Calu3 (cell line): ENCODE results near the gene CACNA1E. TPM values are rescaled to one million over a fixed set of nuclear protein-coding genes. Genes with fewer than 3 reads are reported as not detected.

ENCODE experiments used
- BruUV-seq: library from RNA; stranded (reverse); fragments of 400-500 nt; replicated peaks from 2 replicates; lab custom pipeline; 2021; lab: Mats Ljungman, UMichigan
- CTCF ChIA-PET: fragments of 300-600 bp; sonication (Branson Sonifier 250); formaldehyde crosslinking; loops from one replicate; lab custom pipeline; 2022; ENCODE audit warnings: antibody characterized with exemption; lab: Charles Lee
- DNase-seq: peaks from one replicate; pipeline ENCODE4 v3.0.0; 2022
- H3K27ac Mint-ChIP-seq: one replicate; pipeline ENCODE4 v1.8.0; 2022; ENCODE audit warnings: mixed read lengths; ENCODE audit not compliant: unreplicated experiment
- H3K27me3 Mint-ChIP-seq: one replicate; pipeline ENCODE4 v1.8.0; 2022; ENCODE audit warnings: mixed read lengths; ENCODE audit not compliant: unreplicated experiment
- H3K36me3 Mint-ChIP-seq: one replicate; pipeline ENCODE4 v1.8.0; 2022; ENCODE audit warnings: mild to moderate bottlenecking, moderate library complexity, mixed read lengths; ENCODE audit not compliant: insufficient read depth, unreplicated experiment
- H3K4me1 Mint-ChIP-seq: one replicate; pipeline ENCODE4 v1.8.0; 2022; ENCODE audit warnings: mild to moderate bottlenecking, low read depth, mixed read lengths; ENCODE audit not compliant: unreplicated experiment
- H3K4me3 Mint-ChIP-seq: one replicate; pipeline ENCODE4 v1.8.0; 2022; ENCODE audit warnings: mild to moderate bottlenecking, low read depth, moderate library complexity, mixed read lengths; ENCODE audit not compliant: unreplicated experiment
- H3K9me3 Mint-ChIP-seq: one replicate; pipeline ENCODE4 v1.8.0; 2022; ENCODE audit warnings: low read depth, mixed read lengths; ENCODE audit not compliant: unreplicated experiment
- CTCF ChIP-seq: fragments of 200-600 bp; IDR thresholded peaks from one replicate; pipeline ENCODE4 v1.8.0; 2022; ENCODE audit warnings: antibody characterized with exemption; ENCODE audit not compliant: unreplicated experiment
- intact Hi-C: fragments of 100-400 bp; cut with micrococcal nuclease; formaldehyde crosslinking; loops from one replicate; pipeline ENCODE4 v1.10.0; 2022; ENCODE audit not compliant: unreplicated experiment
- total RNA-seq: library from RNA; stranded (reverse); gene quantifications from 2 replicates; pipeline ENCODE4 v1.2.3, GENCODE V29; 2022

Gene CACNA1E
- total RNA-seq, 1 experiment from 2014 or later, result not detected

- intact Hi-C loops, result no loop called here
- Mint-ChIP-seq H3K4me1 (no peaks in the 10 kb centered on the region), H3K9me3 (no peaks in the 10 kb centered on the region), H3K27ac (no peak overlapping the region), H3K36me3 (no peaks in the 10 kb centered on the region), H3K4me3 (no peak overlapping the region), H3K27me3 (peaks cover 62% of the 10 kb centered on the region)
- CTCF ChIA-PET, result no interaction called here
- BruUV-seq, result no TSS peak
- TF ChIP-seq CTCF, result no peak
- no peak for DNase-seq
These were observed 306.1 kb downstream of the CACNA1E start for GRCh38 chr1:181789395-181789794.

DNA sequence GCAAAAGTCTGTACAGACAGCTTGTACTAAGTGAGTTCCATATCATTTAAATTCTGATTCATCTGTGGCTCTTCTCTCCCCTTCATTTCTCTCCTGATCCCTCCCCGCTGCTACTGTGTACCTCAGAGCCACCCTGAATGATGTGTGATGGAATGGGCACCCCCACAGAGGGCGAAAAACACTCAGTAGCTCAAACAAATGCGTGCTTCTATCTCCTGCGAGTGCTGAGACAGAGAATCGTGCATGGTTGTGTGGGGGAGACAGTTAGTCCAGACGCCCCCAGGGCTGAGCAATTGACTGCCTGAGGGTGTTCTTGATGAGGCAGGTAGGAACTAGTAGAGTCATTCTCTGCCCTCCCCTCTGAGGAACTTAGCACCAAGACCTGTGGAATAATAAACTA lies 308.4 kb downstream of the CACNA1E start:
- Mint-ChIP-seq H3K4me3 (no peak overlapping the region), H3K27ac (no peak overlapping the region), H3K36me3 (no peaks in the 10 kb centered on the region), H3K27me3 (peaks cover 67% of the 10 kb centered on the region), H3K4me1 (no peaks in the 10 kb centered on the region), H3K9me3 (no peaks in the 10 kb centered on the region)
- DNase-seq, result no peak
- TF ChIP-seq CTCF, result no peak
- CTCF ChIA-PET, result no interaction called here
- no TSS peak for BruUV-seq
- intact Hi-C loops, result no loop called here

DNA sequence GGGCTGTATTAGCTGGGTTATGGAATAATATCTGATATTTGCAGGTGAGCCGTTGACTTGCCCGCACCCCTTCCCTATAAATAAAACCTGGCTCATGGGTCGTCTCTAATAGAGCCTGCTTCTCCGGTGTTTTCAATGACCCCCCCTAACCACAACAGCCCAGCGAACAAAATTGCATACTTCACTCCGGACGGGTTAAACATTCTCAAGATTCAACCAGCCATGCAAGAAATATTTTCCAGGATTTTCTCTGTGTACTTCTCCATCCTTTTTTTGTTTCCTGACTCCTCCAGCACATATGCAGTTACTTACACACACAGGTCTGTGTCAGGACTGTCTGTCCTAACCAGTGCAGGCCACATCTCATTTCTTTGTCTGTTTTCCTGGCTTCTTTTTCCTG lies 310.5 kb downstream of the CACNA1E start:
- Mint-ChIP-seq H3K27me3 (peaks cover 58% of the 10 kb centered on the region), H3K36me3 (no peaks in the 10 kb centered on the region), H3K4me3 (no peak overlapping the region), H3K27ac (no peak overlapping the region), H3K4me1 (no peaks in the 10 kb centered on the region), H3K9me3 (peaks cover 3% of the 10 kb centered on the region)
- intact Hi-C loops, result no loop called here
- no peak for DNase-seq
- no TSS peak for BruUV-seq
- no peak for TF ChIP-seq CTCF
- CTCF ChIA-PET, result no interaction called here

DNA sequence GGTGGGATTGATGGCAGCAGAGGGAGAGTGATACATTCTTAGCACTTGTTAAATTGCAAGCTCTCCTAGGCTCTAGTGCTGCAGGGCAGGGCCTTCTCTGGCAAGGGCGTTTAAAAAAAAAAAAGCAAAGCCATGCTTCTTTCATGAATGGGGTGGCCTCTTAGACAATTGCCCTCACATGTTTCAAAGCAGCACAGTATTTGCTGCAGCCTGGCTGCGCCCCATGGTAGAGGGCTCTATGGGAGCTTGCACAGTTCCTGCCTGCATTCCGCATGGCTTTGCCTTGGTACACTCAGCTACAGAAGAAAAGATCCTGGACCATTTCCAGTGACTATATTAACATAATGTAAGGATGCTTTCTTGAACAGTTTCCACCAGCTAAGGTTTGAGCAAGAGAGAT lies 311.0 kb downstream of the CACNA1E start:
- DNase-seq, result no peak
- Mint-ChIP-seq H3K4me1 (no peaks in the 10 kb centered on the region), H3K27me3 (peaks cover 57% of the 10 kb centered on the region), H3K36me3 (no peaks in the 10 kb centered on the region), H3K9me3 (peaks cover 3% of the 10 kb centered on the region), H3K4me3 (no peak overlapping the region), H3K27ac (no peak overlapping the region)
- intact Hi-C loops, result no loop called here
- CTCF ChIA-PET, result no interaction called here
- no peak for TF ChIP-seq CTCF
- BruUV-seq, result no TSS peak
